ENCODE data around the gene VASP. TPM values are rescaled to one million over a fixed set of nuclear protein-coding genes. Genes with fewer than 3 reads are reported as not detected.

Gene VASP
- total and polyA plus RNA-seq, 2 experiments from 2014 or later = 72.4 to 91.6 TPM

DNA sequence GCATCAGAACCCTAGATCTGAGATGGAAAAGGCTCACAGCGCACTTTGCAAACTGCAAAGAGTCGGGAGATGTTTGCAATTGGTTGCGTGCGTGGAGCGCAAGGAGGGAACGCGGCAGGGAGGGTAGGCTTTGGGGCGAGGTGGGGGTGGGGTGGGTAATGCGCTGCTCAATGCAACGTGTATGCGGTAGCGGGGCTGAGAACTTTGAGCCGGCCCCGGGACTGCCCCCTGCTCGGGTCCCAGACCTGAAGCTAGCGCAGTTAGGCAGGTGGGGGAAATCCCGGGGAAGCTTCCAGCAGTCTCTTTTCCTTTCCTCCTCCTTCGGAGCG, 38.5 kb upstream of the VASP start:
- H3K4me3 ChIP-seq = peak overlapping the region; percentile 65
- DNase-seq (ENCODE audit: low read depth in 1 of 2, low spot score in 1 of 2) = no peak
- no peaks in the 10 kb centered on the region for H3K36me3 ChIP-seq
- H3K9me3 ChIP-seq (ENCODE audit: low read depth) = no peaks in the 10 kb centered on the region
- no peaks in the 10 kb centered on the region for H3K27me3 ChIP-seq
- H3K27ac ChIP-seq = peak overlapping the region; percentile 88
- TF ChIP-seq, protein P1, sequence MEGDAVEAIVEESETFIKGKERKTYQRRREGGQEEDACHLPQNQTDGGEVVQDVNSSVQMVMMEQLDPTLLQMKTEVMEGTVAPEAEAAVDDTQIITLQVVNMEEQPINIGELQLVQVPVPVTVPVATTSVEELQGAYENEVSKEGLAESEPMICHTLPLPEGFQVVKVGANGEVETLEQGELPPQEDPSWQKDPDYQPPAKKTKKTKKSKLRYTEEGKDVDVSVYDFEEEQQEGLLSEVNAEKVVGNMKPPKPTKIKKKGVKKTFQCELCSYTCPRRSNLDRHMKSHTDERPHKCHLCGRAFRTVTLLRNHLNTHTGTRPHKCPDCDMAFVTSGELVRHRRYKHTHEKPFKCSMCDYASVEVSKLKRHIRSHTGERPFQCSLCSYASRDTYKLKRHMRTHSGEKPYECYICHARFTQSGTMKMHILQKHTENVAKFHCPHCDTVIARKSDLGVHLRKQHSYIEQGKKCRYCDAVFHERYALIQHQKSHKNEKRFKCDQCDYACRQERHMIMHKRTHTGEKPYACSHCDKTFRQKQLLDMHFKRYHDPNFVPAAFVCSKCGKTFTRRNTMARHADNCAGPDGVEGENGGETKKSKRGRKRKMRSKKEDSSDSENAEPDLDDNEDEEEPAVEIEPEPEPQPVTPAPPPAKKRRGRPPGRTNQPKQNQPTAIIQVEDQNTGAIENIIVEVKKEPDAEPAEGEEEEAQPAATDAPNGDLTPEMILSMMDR (IDR thresholded peaks at IDR 0.05; ENCODE audit: low read depth, low read length) = no peak
- H3K4me1 ChIP-seq (ENCODE audit: low read depth) = peaks cover 14% of the 10 kb centered on the region

DNA sequence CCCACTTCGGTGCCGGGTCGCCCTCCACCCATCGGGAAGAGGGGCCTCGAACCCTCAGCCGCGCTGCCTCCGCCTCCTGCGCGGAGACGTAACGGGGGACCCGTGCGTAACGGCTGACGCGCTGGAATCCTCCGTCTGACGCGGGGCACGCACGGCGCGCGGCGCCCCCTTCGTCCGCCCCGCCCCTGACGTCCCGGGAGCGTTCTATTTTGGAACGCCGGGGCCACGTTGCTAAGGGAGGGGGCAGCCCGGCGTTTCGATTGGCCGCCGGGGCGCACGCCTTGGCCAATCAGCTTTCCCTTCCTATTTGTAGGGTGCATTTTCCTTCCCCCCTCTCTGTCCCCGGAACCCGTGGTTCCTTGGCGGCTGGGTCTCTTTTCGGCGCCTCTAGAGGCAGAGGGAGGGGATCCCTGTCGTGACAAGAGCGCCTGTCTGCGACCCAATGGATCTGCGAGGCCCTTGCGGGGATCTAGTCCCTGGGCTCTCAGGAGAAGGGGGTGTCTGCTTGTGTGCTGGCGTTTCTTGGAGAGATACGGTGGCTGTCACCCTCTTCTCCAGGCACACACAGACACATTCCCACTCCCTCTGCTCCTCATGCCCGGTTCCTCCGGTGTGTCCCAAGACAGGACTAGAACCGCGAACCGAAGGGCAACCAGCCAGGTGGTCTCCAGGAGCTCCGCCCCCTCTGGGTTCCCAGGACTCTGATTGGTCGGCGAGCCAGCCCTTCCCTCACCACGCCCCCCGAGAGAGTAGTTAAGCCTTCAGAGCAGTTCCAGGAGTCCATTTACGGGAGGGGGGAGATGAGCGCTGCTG, 37.9 kb upstream of the VASP start:
- DNase-seq (ENCODE audit: low read depth in 1 of 2, low spot score in 1 of 2) = peak; percentile 96 to 97
- no peaks in the 10 kb centered on the region for H3K27me3 ChIP-seq
- no peaks in the 10 kb centered on the region for H3K9me3 ChIP-seq (ENCODE audit: low read depth)

DNA sequence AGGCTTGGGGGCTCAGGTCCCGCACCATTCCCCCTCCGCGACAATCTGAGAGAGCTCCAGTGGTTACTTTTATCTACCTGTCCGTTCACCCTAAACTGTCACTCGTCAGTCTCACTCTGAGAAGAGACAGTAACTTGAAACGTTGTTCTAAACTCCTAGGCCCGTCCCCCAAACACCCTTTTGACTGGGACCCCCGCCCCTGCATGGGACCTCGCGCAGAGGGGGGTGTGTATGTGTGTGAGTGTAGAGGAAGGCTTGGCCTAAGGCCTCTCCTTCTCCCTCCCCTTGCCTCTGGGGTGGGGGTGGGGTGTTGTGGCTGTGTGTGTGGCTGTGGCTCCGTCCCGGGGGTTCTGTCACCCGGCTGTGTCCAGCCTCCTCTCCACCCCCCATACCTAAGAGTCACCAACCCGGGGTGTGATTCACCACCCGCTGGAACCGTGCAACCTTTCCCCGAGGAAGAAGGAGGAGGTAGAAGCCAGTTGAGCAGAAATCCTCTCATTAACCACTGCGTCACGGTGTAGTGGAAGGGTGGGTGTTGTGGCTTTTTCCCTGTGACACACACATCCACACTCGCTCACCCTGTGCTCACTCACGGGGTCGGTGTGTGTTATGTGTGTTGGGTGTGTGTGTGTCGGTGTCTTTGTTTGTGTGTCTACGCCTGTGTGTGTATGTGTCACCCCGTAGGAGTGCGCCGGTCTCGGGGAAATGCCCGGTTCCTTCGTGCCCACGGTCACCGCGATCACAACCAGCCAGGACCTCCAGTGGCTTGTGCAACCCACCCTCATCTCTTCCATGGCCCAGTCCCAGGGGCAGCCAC, 37.1 kb upstream of the VASP start:
- Histone ChIP-seq H3K9me3 (ENCODE audit: low read depth) (no peaks in the 10 kb centered on the region), H3K27me3 (no peaks in the 10 kb centered on the region), H3K27ac (peak overlapping the region; percentile 88), H3K36me3 (no peaks in the 10 kb centered on the region), H3K4me3 (peak overlapping the region; percentile 65), H3K4me1 (ENCODE audit: low read depth) (peaks cover 14% of the 10 kb centered on the region)
- TF ChIP-seq, protein P1 (IDR thresholded peaks at IDR 0.05; ENCODE audit: low read depth, low read length) = no peak
- peak; percentile 51 to 61 for DNase-seq (ENCODE audit: low read depth in 1 of 2, low spot score in 1 of 2)

More for the DNA sequence above, 37.9 kb upstream of the VASP start:
- Histone ChIP-seq H3K4me3 (peak overlapping the region; percentile 65), H3K36me3 (no peaks in the 10 kb centered on the region), H3K4me1 (ENCODE audit: low read depth) (peaks cover 14% of the 10 kb centered on the region), H3K27ac (peak overlapping the region; percentile 88)
- TF ChIP-seq, protein P1 (IDR thresholded peaks at IDR 0.05; ENCODE audit: low read depth, low read length) = no peak

DNA sequence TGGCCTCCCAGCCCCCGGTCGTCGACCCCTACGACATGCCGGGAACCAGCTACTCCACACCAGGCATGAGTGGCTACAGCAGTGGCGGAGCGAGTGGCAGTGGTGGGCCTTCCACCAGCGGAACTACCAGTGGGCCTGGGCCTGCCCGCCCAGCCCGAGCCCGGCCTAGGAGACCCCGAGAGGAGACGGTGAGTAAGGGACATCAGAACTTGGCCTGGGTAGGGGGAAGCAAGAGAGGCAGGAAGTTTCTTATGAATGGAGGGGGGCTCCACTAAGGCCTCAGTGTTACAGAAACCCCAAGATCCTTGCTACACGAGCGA, 36.6 kb upstream of the VASP start:
- no peaks in the 10 kb centered on the region for H3K9me3 ChIP-seq (ENCODE audit: low read depth)
- H3K4me1 ChIP-seq (ENCODE audit: low read depth) = peaks cover 14% of the 10 kb centered on the region
- H3K27ac ChIP-seq = peak overlapping the region; percentile 88
- no peaks in the 10 kb centered on the region for H3K27me3 ChIP-seq
- TF ChIP-seq, protein P1 (IDR thresholded peaks at IDR 0.05; ENCODE audit: low read depth, low read length) = no peak
- H3K4me3 ChIP-seq = no peak overlapping the region
- peak in 1 of 2 donors; percentile 25 for DNase-seq (ENCODE audit: low read depth in 1 of 2, low spot score in 1 of 2)
- no peaks in the 10 kb centered on the region for H3K36me3 ChIP-seq

DNA sequence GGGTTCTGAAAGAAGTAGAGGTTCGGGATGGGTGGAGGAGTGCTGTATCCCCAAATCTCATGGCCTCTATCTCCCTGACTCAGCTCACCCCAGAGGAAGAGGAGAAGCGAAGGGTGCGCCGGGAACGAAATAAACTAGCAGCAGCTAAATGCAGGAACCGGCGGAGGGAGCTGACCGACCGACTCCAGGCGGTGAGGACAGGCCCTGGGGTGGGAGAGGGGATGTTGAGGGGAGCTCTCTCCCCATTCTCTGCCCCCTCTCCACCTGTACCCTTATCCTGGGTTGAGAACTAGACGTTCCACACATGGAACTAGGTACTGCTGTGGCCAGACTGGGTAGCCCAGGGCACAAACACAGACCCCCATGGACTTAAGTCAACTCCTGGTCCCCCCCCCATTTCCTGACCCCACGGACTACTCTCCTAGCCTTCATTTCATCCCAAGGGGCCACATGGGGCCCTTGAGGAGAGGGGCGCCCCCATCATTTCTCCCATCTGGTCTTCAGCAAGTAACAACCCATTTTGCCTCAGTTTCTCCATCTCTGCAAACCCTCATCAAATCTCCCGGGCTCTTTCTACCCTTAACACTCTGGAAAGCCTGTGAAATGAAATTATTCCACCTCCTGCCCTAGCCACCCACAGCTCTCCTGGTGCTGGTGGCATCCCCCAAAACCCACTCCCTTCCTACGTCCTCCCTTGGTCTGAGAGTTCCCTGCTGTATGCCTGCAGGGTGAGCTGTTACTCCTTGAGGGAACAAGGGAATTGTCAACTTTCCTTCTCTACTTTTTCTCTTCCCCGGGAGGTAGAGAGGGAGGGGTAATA, 36.0 kb upstream of the VASP start:
- Histone ChIP-seq H3K36me3 (no peaks in the 10 kb centered on the region), H3K27me3 (no peaks in the 10 kb centered on the region), H3K9me3 (ENCODE audit: low read depth) (no peaks in the 10 kb centered on the region), H3K4me3 (no peak overlapping the region), H3K4me1 (ENCODE audit: low read depth) (peaks cover 14% of the 10 kb centered on the region), H3K27ac (no peak overlapping the region)
- peak in 1 of 2 donors; percentile 32 for DNase-seq (ENCODE audit: low read depth in 1 of 2, low spot score in 1 of 2)
- TF ChIP-seq, protein P1 (IDR thresholded peaks at IDR 0.05; ENCODE audit: low read depth, low read length) = no peak
